Breast epithelium (tissue), 3 donors: ENCODE measurements around the gene SUMF1.

ENCODE experiments used
- CTCF ChIP-seq, 3 donors: fragments of 450-650 bp; IDR thresholded peaks; one replicate each; pipeline ENCODE4 v1.5.1; 2016 to 2017; ENCODE audit warnings: antibody characterized with exemption in 3 of 3, mild to moderate bottlenecking in 3 of 3, moderate library complexity in 3 of 3
- POLR2A ChIP-seq: fragments of 450-650 bp; IDR thresholded peaks from one replicate; pipeline ENCODE4 v1.6.1; 2016; ENCODE audit warnings: antibody characterized with exemption, mild to moderate bottlenecking, moderate library complexity

- TF ChIP-seq CTCF (IDR thresholded peaks at IDR 0.05) (no peak), POLR2A (no peak)
Observed at GRCh38 chr3:4336850-4337546, 130.1 kb downstream of the SUMF1 start.
